Measurements from ENCODE around the gene SLC20A1.
"Not testable (repeated sequence)": the region's sequence is repeated elsewhere in the genome, so short reads cannot be mapped to it uniquely, and the experiment has no call there.

SLC20A1 gene

DNA sequence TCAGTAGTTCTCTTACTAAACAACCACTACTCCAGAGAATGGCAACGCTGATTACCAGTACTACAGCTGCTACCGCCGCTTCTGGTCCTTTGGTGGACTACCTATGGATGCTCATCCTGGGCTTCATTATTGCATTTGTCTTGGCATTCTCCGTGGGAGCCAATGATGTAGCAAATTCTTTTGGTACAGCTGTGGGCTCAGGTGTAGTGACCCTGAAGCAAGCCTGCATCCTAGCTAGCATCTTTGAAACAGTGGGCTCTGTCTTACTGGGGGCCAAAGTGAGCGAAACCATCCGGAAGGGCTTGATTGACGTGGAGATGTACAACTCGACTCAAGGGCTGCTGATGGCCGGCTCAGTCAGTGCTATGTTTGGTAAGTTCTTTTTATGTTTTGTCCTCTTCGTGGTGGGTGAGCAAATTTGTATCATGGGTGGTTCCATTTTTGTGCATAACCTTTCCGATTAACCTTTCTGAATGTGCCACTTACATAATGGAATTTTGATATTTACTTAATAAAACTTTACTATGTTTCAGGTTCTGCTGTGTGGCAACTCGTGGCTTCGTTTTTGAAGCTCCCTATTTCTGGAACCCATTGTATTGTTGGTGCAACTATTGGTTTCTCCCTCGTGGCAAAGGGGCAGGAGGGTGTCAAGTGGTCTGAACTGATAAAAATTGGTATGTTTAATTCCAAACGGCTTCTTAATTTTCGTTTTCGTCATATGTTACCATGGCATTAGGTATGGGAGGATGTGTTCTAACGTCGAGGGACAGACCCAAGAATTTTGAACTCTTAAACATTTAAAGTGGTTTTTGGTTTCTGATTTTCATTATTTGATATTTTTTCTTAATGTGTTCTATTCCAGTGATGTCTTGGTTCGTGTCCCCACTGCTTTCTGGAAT lies 1.3 kb downstream of the SLC20A1 start:
- no peak for DNase-seq

DNA sequence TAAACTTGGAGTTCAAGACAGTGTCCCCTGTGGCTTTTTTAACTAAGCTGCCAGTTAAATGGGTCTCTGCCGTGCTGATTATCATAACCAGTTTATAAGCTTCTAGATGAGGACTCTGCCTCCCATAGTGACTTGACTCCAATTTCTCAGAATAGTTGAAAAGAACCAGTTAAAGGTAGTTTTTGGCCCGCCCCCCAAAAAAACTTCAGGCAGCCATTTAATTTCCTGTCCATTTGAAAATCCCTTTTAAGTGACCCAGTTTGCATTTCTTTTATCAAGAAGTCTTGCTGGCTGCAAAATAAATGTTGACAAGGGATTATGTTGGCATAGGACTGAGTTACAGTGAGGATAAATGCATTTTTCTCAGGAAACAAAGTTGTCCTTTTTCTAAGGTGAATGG lies 2.3 kb downstream of the SLC20A1 start:
- no peak for DNase-seq

- DNase-seq: no peak
Observed at GRCh38 chr2:112656679-112657078, 10.9 kb downstream of the SLC20A1 start.

DNA sequence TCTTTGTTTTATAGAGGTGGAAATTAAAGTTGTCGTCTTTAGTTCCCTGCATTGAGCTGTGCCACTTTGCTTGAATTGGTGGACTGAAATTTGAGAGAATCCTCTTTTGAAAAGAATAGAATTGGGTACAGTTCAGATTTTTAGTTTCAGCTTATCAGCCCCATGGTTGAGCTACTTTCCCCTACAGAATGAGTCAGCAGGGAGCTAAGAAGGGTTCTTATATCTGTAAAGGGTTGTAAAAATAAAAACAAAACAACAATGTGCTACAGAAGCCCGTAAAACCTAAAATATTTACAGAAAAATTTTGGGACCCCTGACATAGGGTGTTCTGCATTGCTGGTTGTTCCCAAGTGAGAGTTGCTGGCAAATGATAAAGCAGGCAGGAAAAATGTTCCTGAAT lies 12.6 kb downstream of the SLC20A1 start:
- DNase-seq: no peak

- no peak for DNase-seq
Observed at GRCh38 chr2:112658839-112659667, 13.3 kb downstream of the SLC20A1 start.

DNA sequence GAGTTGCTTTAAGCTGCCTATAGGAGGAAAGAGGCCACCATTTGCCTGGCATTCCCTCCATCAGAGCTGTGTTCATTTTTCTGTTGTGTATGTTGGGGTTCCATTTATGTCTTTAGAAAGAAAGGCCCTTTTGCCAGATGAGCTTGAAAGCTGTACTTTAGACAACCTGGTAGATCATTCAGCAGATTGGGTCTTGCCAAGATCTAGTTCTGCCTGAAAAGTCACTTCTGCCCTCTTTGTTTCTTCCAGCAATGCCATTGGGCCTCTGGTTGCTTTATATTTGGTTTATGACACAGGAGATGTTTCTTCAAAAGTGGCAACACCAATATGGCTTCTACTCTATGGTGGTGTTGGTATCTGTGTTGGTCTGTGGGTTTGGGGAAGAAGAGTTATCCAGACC lies 14.4 kb downstream of the SLC20A1 start:
- no peak for DNase-seq

DNA sequence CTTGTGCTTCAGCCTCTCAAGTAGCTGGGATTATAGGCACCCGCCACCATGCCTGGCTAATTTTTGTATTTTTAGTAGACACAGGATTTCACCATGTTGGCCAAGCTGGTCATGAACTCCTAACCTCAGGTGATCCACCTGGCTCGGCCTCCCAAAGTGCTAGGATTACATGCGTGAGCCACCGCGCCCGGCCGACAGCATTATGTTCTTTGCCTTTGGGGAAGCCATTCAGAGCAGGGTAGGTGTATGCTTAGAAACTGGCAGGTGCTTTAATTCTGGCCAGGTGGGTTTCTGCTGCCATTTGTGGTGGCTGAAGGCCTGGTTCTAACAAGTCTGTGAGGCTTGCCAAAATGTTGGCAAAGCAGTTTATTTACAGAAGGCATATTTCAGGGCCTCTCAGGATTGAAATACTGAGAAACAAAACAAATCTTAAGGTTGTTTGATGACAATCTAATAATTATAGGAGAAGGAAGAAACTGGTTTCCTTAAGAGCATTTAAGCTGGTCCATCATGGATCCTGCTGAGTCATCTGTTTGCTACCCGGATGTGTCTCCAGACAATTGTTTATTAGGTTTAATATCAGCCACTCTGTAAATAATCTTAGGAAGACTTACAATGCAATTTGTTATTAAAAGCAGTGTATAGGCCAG lies 16.0 kb downstream of the SLC20A1 start:
- DNase-seq: no peak

GRCh38 chr2:112662704-112663103 lies 17.0 kb downstream of the SLC20A1 start:
- DNase-seq: no peak

GRCh38 chr2:112664689-112665088 lies 18.9 kb downstream of the SLC20A1 start:
- DNase-seq: no peak

GRCh38 chr2:112665113-112665780 lies 19.5 kb downstream of the SLC20A1 start:
- DNase-seq: no peak

GRCh38 chr2:112666761-112667122 lies 21.0 kb downstream of the SLC20A1 start:
- DNase-seq: no peak

DNA sequence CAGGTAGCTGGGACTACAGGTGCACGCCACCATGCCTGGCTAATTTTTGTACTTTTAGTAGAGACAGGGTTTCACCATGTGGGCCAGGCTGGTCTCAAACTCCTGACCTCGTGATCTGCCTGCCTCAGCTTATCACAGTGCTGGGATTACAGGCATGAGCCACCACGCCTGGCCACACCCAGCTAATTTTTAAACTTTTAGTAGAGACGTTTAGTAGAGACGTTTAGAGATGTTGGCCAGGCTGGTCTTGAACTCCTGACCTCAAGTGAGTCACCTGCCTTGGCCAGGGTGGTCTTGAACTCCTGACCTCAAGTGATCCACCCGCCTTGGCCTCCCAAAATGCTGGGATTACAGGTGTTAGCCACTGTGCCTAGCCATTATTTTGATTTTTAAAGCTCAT lies 21.8 kb downstream of the SLC20A1 start:
- not testable (repeated sequence) for DNase-seq

DNA sequence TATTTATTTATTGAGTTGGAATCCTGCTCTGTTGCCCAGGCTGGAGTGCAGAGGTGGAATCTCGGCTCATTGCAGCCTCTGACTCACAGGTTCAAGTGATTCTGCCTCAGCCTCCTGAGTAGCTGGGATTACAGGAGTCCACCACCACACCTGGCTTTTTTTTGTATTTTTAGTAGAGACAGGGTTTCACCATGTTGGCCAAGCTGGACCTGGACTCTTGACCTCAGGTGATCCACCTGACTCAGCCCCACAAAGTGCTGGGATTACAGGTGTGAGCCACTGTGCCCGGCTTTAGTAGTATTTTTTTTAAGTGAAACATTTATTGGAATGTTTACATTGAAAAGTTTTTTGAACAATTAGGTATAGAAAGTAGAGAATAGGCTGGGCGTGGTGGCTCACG lies 23.9 kb downstream of the SLC20A1 start:
- no peak for DNase-seq

- DNase-seq: no peak
Observed at GRCh38 chr2:112670252-112671022, 24.7 kb downstream of the SLC20A1 start.

DNA sequence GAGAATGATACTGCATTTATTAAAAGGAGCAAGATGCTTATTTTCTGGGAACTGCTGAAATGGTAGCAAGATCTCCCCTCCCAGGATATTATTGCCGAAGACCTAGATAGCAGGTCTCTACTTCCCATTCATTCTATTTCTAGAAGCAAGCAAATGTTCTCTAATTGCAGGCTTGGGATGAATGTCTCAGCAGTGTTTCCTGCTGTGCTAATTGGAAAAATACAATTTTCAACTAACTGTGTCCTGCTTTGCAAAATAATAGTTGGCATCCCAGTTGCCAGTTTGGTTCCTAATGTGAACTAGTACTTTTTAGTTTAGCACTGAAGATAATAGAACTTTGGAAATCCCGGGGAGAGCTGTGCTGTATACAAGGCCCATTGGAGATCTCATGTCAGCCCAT lies 26.1 kb downstream of the SLC20A1 start:
- no peak for DNase-seq

DNA sequence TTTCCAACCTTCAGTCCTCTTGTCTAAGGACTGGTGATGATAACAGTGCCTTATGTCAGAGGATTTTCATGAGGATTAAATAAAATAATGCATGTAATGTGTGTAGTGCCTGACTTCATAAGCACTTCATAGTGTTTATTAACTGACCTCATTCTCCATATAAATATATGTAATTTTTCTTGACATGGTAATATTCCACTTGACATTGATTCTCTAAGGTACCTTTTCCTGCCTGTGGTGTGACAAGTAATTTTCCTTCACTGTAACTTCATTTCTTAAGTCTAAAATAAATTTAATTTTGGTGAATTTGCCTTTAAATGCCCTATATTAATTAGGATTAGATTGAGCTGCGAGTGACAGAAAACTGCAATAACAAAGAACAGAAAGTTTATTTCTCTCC lies 27.3 kb downstream of the SLC20A1 start:
- no peak for DNase-seq

DNA sequence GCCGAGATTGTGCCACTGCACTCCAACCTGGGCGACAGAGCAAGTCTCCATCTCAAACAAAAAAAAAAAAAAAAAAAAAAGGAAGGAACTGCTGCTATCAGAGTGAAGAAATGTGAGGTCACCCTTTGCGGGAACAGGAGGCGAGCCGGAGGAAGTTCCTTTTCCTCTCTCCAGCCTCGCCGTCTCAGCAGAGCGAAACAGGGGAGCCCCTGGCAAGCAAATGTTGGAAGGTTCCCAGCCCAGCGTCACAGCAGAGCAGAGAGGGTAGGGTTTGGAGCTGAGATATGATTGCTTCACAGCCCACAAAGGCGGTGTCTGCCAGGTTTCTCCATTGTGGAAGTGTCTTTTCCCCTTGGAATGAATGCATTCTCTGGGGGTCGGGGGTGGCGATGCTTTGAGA lies 28.5 kb downstream of the SLC20A1 start:
- no peak for DNase-seq

- DNase-seq: no peak
Observed at GRCh38 chr2:112679484-112679883, 33.7 kb downstream of the SLC20A1 start.

GRCh38 chr2:112680666-112681101 lies 34.9 kb downstream of the SLC20A1 start:
- DNase-seq: no peak

GRCh38 chr2:112682101-112682500 lies 36.4 kb downstream of the SLC20A1 start:
- no peak for DNase-seq

DNA sequence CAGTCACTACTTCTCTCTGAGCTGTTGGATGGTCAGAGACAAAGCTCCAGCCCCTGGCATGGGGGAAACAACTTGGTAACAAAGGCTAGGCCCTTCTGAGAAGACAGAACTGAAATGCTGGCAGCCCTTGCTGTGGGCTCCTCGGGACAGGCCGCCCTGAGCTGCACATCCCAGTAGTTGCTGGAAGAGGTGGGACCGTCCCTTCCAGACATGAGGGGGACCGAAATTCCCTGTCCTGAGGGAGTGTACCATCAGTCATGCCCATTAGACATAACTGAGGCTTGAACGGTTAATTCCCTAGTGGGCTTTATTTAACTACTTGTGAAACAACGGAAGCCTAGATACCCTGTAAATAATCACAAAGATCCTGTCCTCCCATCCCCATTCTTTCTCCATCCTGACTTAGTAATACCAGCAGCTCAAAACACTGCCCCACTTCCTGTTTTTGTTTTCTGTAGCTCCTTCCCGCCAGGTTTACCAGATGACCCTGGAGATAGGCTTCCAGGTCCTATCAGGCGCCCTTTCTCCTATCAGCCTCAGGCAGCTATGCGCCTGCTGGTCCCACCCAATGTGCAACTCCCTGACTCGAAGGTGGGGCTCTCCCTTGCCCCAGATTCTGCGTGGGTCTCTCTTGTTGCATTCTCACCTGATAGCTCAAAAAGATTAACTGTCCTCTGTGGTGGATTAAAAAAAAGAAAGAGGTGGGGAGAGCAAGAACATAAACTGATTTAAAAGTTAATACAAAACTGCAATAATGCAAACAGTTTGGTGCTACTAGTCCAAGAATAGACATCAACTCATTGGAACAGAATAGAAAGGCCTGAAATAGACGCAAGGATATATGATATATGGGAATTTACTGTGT lies 38.0 kb downstream of the SLC20A1 start:
- no peak for DNase-seq
